GM12892 (cell line): ENCODE measurements around the gene RALGDS.

Experiments
- DNase-seq: peaks from one replicate; pipeline ENCODE4 v3.0.0; 2011; ENCODE audit not compliant: insufficient read length
- FAIRE-seq: peaks from 2 replicates; lab custom pipeline; 2011; peaks lifted over from hg19 to GRCh38; lab: Jason Lieb, UNC
- POLR2A ChIP-seq: IDR thresholded peaks from 2 replicates; pipeline ENCODE4 v1.6.1; 2011; ENCODE audit warnings: low read depth, low read length, control low read depth
- POLR2AphosphoS5 ChIP-seq: IDR thresholded peaks from 2 replicates; pipeline ENCODE4 v1.6.1; 2011; ENCODE audit warnings: low read depth, low read length, control low read depth
- TAF1 ChIP-seq: IDR thresholded peaks from 2 replicates; pipeline ENCODE4 v1.6.1; 2011; ENCODE audit warnings: low read depth, mild to moderate bottlenecking, control low read depth, low read length, borderline replicate concordance

Gene RALGDS

GRCh38 chr9:133113163-133113948 lies 7.7 kb downstream of the RALGDS start:
- TF ChIP-seq POLR2A, result no peak
- TF ChIP-seq TAF1, result no peak
- no peak for TF ChIP-seq POLR2AphosphoS5
- FAIRE-seq, result no peak
- no peak for DNase-seq

GRCh38 chr9:133112663-133113026 lies 8.4 kb downstream of the RALGDS start:
- no peak for DNase-seq
- TF ChIP-seq POLR2AphosphoS5 (no peak), TAF1 (no peak), POLR2A (no peak)
- peak; percentile 76 for FAIRE-seq

- no peak for TF ChIP-seq POLR2A
- no peak for TF ChIP-seq TAF1
- TF ChIP-seq POLR2AphosphoS5, result no peak
- DNase-seq (no peak), FAIRE-seq (no peak)
Observed at GRCh38 chr9:133111808-133112662, 9.0 kb downstream of the RALGDS start.

- no peak for FAIRE-seq
Observed at GRCh38 chr9:133109931-133110650, 10.9 kb downstream of the RALGDS start.

GRCh38 chr9:133108794-133109641 lies 12.0 kb downstream of the RALGDS start:
- FAIRE-seq (no peak), DNase-seq (no peak)
- no peak for TF ChIP-seq TAF1
- no peak for TF ChIP-seq POLR2AphosphoS5
- TF ChIP-seq POLR2A, result no peak

More at GRCh38 chr9:133109931-133110650, 10.9 kb downstream of the RALGDS start:
- TF ChIP-seq POLR2AphosphoS5 (no peak), POLR2A (no peak), TAF1 (no peak)
- no peak for DNase-seq

GRCh38 chr9:133107961-133108793 lies 12.9 kb downstream of the RALGDS start:
- DNase-seq (no peak), FAIRE-seq (no peak)
- TF ChIP-seq POLR2AphosphoS5 (no peak), TAF1 (no peak), POLR2A (no peak)

GRCh38 chr9:133107245-133107722 lies 13.8 kb downstream of the RALGDS start:
- FAIRE-seq (no peak), DNase-seq (no peak)
- no peak for TF ChIP-seq POLR2AphosphoS5

- TF ChIP-seq POLR2A (no peak), POLR2AphosphoS5 (no peak), TAF1 (no peak)
- DNase-seq (no peak), FAIRE-seq (no peak)
Observed at GRCh38 chr9:133106511-133107244, 14.4 kb downstream of the RALGDS start.

GRCh38 chr9:133105461-133105770 lies 15.6 kb downstream of the RALGDS start:
- no peak for TF ChIP-seq POLR2A
- no peak for TF ChIP-seq POLR2AphosphoS5
- FAIRE-seq (no peak), DNase-seq (peak; percentile 24)
